SK-N-SH treated with all-trans-retinoic acid at 6 μM for 48 hours (cell line): ENCODE results near the gene MTHFS.

ENCODE experiments used
- ATAC-seq: fragments of 200-7000 bp; cut with Tn5 transposase; 3 replicates; pipeline ENCODE4 v1.9.1; 2020; ENCODE audit warnings: mild to moderate bottlenecking, moderate library complexity
- ARNTL ChIP-seq: fragments of 450-650 bp; formaldehyde crosslinking; IDR thresholded peaks from 2 replicates; pipeline ENCODE4 v1.5.0; 2020; ENCODE audit warnings: low read depth, mild to moderate bottlenecking, moderate library complexity, borderline replicate concordance
- BACH2 ChIP-seq: fragments of 250-450 bp; sonication (Bioruptor Pico); IDR thresholded peaks from 2 replicates; pipeline ENCODE4 v1.9.0; 2021; ENCODE audit warnings: mild to moderate bottlenecking, borderline replicate concordance
- CSDC2 ChIP-seq: fragments of 250-450 bp; sonication (Bioruptor Pico); IDR thresholded peaks from 2 replicates; pipeline ENCODE4 v1.5.0; 2020; ENCODE audit warnings: mild to moderate bottlenecking, moderate library complexity
- ESRRG ChIP-seq: fragments of 250-450 bp; sonication (Bioruptor Pico); IDR thresholded peaks from 2 replicates; pipeline ENCODE4 v1.6.1; 2021; ENCODE audit warnings: mild to moderate bottlenecking
- GLIS3 ChIP-seq: fragments of 250-450 bp; sonication (Bioruptor Pico); IDR thresholded peaks from 2 replicates; pipeline ENCODE4 v1.5.0; 2020; ENCODE audit warnings: mild to moderate bottlenecking, moderate library complexity
- ISL1 ChIP-seq: fragments of 250-450 bp; sonication (Bioruptor Pico); IDR thresholded peaks from 2 replicates; pipeline ENCODE4 v2.1.2; 2022; ENCODE audit warnings: mild to moderate bottlenecking, moderate library complexity
- OSR1 ChIP-seq: fragments of 250-450 bp; sonication (Bioruptor Pico); IDR thresholded peaks from 2 replicates; pipeline ENCODE4 v1.8.0; 2022; ENCODE audit warnings: moderate library complexity, mild to moderate bottlenecking, inconsistent platforms
- PPARA ChIP-seq: fragments of 250-450 bp; sonication (Bioruptor Pico); IDR thresholded peaks from 2 replicates; pipeline ENCODE4 v1.5.0; 2020; ENCODE audit warnings: mild to moderate bottlenecking, borderline replicate concordance
- RARB ChIP-seq: fragments of 250-450 bp; sonication (Bioruptor Pico); IDR thresholded peaks from 2 replicates; pipeline ENCODE4 v1.8.0; 2021; ENCODE audit warnings: mild to moderate bottlenecking, moderate library complexity
- SNAI2 ChIP-seq: fragments of 250-450 bp; sonication (Bioruptor Pico); IDR thresholded peaks from 2 replicates; pipeline ENCODE4 v1.5.0; 2020; ENCODE audit warnings: mild to moderate bottlenecking, moderate library complexity
- TCF4 ChIP-seq: fragments of 250-450 bp; sonication (Bioruptor Pico); IDR thresholded peaks from 2 replicates; pipeline ENCODE4 v1.8.0; 2021; ENCODE audit warnings: mild to moderate bottlenecking, moderate library complexity, borderline replicate concordance
- TOX ChIP-seq: fragments of 250-450 bp; sonication (Bioruptor Pico); IDR thresholded peaks from 2 replicates; pipeline ENCODE4 v1.8.0; 2021; ENCODE audit warnings: mild to moderate bottlenecking, moderate library complexity, borderline replicate concordance
- ZC3H10 ChIP-seq: fragments of 250-450 bp; sonication (Bioruptor Pico); IDR thresholded peaks from 2 replicates; pipeline ENCODE4 v1.5.1; 2021; ENCODE audit warnings: mild to moderate bottlenecking, moderate library complexity
- ZFP3 ChIP-seq: fragments of 250-450 bp; sonication (Bioruptor Pico); IDR thresholded peaks from 2 replicates; pipeline ENCODE4 v1.5.0; 2020; ENCODE audit warnings: mild to moderate bottlenecking, moderate library complexity
- ZFP30 ChIP-seq: fragments of 450-650 bp; formaldehyde crosslinking; IDR thresholded peaks from 2 replicates; pipeline ENCODE4 v1.5.0; 2022; ENCODE audit warnings: mild to moderate bottlenecking, moderate library complexity
- ZNF565 ChIP-seq: fragments of 450-650 bp; formaldehyde crosslinking; conservative IDR thresholded peaks from 2 replicates; pipeline ENCODE4 v1.5.0; 2020; ENCODE audit warnings: low read depth, mild to moderate bottlenecking, moderate library complexity
- ZNF70 ChIP-seq: fragments of 450-650 bp; formaldehyde crosslinking; IDR thresholded peaks from 2 replicates; pipeline ENCODE4 v1.5.0; 2020; ENCODE audit warnings: mild to moderate bottlenecking, moderate library complexity
- ZNF8 ChIP-seq: fragments of 450-650 bp; formaldehyde crosslinking; IDR thresholded peaks from 2 replicates; pipeline ENCODE4 v1.5.0; 2020; ENCODE audit warnings: mild to moderate bottlenecking, moderate library complexity
- TF ChIP-seq, protein P1 (sequence below): fragments of 250-450 bp; sonication (Bioruptor Pico); IDR thresholded peaks from 2 replicates; pipeline ENCODE4 v1.5.1; 2020; ENCODE audit warnings: low read depth, mild to moderate bottlenecking, moderate library complexity
- TF ChIP-seq, protein P2 (sequence below): fragments of 250-450 bp; sonication (Bioruptor Pico); IDR thresholded peaks from 2 replicates; pipeline ENCODE4 v1.8.0; 2020; ENCODE audit warnings: mild to moderate bottlenecking, moderate library complexity, borderline replicate concordance
- TF ChIP-seq, protein P3 (sequence below): fragments of 250-450 bp; sonication (Bioruptor Pico); IDR thresholded peaks from 2 replicates; pipeline ENCODE4 v1.5.1; 2021; ENCODE audit warnings: mild to moderate bottlenecking, moderate library complexity
- TF ChIP-seq, protein P4 (sequence below): fragments of 250-450 bp; sonication (Bioruptor Pico); IDR thresholded peaks from 2 replicates; pipeline ENCODE4 v1.5.0; 2020; ENCODE audit warnings: mild to moderate bottlenecking, moderate library complexity

MTHFS gene

DNA sequence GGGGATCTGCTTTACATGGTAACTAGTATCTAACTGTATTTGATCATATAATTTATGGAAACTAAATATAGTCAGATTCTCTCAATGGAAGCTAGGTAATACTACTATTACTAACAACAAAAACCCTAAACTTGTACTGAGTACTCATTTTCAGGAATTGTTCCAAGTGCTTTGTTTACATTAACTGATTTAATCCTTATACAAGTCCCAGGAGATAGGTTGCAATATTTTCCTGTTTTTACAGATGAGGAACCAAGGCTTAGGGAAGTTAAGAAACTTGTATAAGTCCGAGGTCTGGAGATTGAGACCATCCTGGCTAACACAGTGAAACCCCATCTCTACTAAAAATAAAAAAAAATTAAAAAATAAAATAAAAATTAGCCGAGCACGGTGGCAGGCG lies 7.5 kb upstream of the MTHFS start:
- ATAC-seq: no peak
- TF ChIP-seq, protein P1, sequence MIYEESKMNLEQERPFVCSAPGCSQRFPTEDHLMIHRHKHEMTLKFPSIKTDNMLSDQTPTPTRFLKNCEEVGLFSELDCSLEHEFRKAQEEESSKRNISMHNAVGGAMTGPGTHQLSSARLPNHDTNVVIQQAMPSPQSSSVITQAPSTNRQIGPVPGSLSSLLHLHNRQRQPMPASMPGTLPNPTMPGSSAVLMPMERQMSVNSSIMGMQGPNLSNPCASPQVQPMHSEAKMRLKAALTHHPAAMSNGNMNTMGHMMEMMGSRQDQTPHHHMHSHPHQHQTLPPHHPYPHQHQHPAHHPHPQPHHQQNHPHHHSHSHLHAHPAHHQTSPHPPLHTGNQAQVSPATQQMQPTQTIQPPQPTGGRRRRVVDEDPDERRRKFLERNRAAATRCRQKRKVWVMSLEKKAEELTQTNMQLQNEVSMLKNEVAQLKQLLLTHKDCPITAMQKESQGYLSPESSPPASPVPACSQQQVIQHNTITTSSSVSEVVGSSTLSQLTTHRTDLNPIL (CRISPR knock-in tag): no peak
- no peak for TF ChIP-seq ARNTL (CRISPR knock-in tag)
- TF ChIP-seq ZFP30 (CRISPR knock-in tag): no peak
- no peak for TF ChIP-seq ESRRG (CRISPR knock-in tag)
- TF ChIP-seq SNAI2 (CRISPR knock-in tag): no peak
- TF ChIP-seq OSR1 (CRISPR knock-in tag): no peak
- no peak for TF ChIP-seq ZNF8
- TF ChIP-seq, protein P2, sequence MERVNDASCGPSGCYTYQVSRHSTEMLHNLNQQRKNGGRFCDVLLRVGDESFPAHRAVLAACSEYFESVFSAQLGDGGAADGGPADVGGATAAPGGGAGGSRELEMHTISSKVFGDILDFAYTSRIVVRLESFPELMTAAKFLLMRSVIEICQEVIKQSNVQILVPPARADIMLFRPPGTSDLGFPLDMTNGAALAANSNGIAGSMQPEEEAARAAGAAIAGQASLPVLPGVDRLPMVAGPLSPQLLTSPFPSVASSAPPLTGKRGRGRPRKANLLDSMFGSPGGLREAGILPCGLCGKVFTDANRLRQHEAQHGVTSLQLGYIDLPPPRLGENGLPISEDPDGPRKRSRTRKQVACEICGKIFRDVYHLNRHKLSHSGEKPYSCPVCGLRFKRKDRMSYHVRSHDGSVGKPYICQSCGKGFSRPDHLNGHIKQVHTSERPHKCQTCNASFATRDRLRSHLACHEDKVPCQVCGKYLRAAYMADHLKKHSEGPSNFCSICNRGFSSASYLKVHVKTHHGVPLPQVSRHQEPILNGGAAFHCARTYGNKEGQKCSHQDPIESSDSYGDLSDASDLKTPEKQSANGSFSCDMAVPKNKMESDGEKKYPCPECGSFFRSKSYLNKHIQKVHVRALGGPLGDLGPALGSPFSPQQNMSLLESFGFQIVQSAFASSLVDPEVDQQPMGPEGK (CRISPR knock-in tag): no peak
- TF ChIP-seq, protein P3, sequence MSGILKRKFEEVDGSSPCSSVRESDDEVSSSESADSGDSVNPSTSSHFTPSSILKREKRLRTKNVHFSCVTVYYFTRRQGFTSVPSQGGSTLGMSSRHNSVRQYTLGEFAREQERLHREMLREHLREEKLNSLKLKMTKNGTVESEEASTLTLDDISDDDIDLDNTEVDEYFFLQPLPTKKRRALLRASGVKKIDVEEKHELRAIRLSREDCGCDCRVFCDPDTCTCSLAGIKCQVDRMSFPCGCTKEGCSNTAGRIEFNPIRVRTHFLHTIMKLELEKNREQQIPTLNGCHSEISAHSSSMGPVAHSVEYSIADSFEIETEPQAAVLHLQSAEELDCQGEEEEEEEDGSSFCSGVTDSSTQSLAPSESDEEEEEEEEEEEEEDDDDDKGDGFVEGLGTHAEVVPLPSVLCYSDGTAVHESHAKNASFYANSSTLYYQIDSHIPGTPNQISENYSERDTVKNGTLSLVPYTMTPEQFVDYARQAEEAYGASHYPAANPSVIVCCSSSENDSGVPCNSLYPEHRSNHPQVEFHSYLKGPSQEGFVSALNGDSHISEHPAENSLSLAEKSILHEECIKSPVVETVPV (CRISPR knock-in tag): no peak
- TF ChIP-seq, protein P4, sequence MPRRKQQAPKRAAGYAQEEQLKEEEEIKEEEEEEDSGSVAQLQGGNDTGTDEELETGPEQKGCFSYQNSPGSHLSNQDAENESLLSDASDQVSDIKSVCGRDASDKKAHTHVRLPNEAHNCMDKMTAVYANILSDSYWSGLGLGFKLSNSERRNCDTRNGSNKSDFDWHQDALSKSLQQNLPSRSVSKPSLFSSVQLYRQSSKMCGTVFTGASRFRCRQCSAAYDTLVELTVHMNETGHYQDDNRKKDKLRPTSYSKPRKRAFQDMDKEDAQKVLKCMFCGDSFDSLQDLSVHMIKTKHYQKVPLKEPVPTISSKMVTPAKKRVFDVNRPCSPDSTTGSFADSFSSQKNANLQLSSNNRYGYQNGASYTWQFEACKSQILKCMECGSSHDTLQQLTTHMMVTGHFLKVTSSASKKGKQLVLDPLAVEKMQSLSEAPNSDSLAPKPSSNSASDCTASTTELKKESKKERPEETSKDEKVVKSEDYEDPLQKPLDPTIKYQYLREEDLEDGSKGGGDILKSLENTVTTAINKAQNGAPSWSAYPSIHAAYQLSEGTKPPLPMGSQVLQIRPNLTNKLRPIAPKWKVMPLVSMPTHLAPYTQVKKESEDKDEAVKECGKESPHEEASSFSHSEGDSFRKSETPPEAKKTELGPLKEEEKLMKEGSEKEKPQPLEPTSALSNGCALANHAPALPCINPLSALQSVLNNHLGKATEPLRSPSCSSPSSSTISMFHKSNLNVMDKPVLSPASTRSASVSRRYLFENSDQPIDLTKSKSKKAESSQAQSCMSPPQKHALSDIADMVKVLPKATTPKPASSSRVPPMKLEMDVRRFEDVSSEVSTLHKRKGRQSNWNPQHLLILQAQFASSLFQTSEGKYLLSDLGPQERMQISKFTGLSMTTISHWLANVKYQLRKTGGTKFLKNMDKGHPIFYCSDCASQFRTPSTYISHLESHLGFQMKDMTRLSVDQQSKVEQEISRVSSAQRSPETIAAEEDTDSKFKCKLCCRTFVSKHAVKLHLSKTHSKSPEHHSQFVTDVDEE (CRISPR knock-in tag): no peak
- no peak for TF ChIP-seq BACH2
- no peak for TF ChIP-seq ZC3H10 (CRISPR knock-in tag)

DNA sequence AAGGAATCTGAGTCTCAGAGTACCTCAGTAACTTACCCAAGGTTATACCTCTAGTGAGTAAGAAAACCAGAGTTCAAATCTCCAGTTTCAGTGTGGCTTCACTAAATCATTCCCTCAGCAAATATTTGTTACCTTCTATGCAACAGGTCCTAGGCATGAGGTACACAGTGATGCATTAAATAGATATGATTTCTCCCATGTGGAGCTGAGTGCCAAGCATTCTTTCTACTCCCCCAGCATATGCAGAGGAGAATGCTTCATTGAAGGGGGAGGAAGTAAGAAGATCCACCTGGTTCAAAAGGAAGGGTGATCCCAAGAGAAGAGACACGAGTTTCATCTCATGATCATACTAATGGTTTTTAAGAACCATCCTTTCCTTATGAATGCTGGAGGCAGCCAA lies 6.8 kb upstream of the MTHFS start:
- TF ChIP-seq ZNF8 (no peak), GLIS3 (CRISPR knock-in tag) (no peak), BACH2 (no peak), ZNF70 (CRISPR knock-in tag) (no peak), TCF4 (CRISPR knock-in tag) (no peak), RARB (CRISPR knock-in tag) (no peak), PPARA (no peak), ARNTL (CRISPR knock-in tag) (no peak), ZFP30 (CRISPR knock-in tag) (no peak), ESRRG (CRISPR knock-in tag) (no peak), ISL1 (no peak), SNAI2 (CRISPR knock-in tag) (no peak), ZFP3 (no peak), ZC3H10 (CRISPR knock-in tag) (no peak), CSDC2 (CRISPR knock-in tag) (no peak), TOX (CRISPR knock-in tag) (no peak), ZNF565 (CRISPR knock-in tag) (no peak)
- TF ChIP-seq, protein P2 (CRISPR knock-in tag): no peak
- TF ChIP-seq, protein P4 (CRISPR knock-in tag): no peak
- TF ChIP-seq, protein P1 (CRISPR knock-in tag): no peak
- ATAC-seq: no peak
